ENCODE data around the gene EHMT1.

Gene EHMT1

GRCh38 chr9:137646341-137646740, 27.5 kb downstream of the EHMT1 start:
- DNase-seq (ENCODE audit: low read depth) = no peak

GRCh38 chr9:137647096-137647714, 28.4 kb downstream of the EHMT1 start:
- no peak for DNase-seq (ENCODE audit: low read depth)

DNA sequence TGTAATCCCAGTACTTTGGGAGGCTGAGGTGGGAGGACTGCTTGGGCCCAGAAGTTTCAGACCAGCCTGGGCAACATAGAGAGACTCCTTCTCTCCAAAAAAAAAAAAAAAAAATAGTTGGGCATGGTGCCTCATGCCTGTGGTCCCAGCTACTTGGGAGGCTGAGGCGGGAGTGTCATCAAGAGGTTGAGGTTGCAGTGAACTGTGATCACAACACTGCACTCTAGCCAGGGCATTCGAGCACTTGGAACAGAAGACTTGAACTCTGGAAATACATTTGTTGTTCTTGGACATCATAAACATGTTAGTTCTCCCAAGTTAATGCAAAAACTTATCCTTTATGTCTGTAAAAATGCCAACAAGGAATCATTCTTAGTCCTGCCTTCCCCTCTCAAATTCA, 29.6 kb downstream of the EHMT1 start:
- no peak for DNase-seq (ENCODE audit: low read depth)

DNA sequence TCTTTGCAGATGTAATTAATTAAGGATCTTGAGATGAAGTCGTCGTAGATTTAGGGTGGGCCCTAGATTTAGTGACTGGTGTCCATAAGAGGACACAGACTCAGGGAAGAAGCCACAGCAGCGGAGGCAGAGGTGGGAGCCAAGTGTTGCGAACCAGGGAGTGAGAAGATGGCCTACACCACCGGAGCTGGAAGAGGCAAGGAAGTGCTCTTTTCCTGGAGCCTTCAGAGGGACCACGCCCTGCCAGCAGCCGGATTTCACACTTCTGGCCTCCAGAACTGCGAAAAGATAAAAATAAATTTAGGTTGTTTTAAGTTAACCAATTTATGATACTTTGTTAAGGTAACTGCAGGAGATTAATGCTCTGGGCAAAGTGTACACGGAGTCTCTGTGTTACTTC, 30.7 kb downstream of the EHMT1 start:
- no peak for DNase-seq (ENCODE audit: low read depth)

DNA sequence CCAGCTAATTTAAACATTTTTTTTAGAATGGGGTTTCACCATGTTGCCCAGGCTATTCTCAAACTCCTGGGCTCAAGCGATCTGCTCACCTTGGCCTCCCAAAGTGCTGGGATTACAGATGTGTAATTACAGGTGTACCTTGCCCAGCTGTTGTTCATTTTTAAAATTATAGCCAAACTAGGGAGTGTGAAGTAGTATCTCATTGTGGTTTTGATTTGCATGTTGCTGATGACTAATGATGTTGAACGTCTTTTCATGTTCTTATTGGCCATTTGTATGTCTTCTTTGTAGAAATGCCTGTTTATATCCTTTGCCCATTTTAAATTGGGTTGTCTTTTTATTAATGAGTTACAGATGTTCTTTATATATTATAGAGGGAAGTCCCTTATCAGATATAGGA, 31.5 kb downstream of the EHMT1 start:
- no peak for DNase-seq (ENCODE audit: low read depth)

DNA sequence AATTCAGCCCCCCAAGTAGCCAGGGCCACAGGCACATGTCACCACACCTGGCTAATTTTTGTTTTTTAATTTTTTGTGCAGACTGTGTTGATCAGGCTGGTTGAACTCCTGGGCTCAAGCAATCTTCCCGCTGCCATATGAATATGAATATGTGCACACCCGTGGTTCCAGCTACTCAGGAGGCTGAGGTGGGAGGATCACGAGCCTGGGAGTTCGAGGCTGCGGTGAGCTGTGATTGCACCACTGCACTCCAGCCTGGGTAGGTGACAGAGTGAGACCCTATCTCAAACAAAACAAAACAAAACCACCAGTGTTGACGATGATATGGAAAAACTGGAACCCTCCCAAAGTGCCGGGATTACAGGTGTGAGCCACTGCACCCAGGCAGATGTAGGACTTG, 32.0 kb downstream of the EHMT1 start:
- no peak for DNase-seq (ENCODE audit: low read depth)

GRCh38 chr9:137656416-137656815, 37.6 kb downstream of the EHMT1 start:
- no peak for DNase-seq (ENCODE audit: low read depth)

DNA sequence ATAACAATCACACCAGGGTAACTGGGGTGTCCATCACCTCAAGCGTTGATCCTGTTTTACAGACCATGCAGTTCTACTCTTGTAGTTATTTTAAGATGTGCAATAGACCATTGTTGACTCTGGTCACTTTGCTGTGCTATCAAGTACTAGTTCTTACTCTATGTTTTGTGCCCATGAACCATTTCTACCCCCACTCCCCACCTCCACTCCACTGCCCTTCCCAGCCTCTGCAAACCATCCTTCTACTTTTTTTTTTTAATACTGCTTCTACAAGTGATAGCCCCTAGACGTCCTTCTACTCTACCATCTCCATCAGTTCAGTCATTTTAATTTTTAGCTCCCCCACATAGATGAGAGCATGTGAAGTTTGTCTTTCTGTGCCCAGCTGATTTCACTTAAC, 38.8 kb downstream of the EHMT1 start:
- DNase-seq (ENCODE audit: low read depth) = no peak

GRCh38 chr9:137658781-137659180, 40.0 kb downstream of the EHMT1 start:
- DNase-seq (ENCODE audit: low read depth) = no peak

DNA sequence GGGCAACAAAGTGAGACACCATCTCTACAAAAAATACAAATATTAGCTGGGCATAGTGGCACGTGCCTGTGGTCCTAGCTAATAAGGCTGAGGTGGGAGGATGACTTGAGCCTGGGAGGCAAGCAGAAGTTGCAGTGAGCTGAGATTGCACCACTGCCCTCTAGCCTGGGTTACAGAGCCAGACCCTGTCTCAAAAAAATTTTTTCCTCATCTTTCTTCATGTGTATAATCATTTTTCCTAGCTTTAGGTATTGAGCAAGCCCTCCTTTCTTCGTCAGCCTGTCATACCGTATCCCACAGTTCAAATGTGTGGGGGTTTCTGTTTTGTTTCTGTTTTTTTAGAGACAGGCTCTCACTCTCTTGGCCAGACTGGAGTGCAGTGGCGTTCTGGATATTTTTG, 41.3 kb downstream of the EHMT1 start:
- DNase-seq (ENCODE audit: low read depth) = no peak

DNA sequence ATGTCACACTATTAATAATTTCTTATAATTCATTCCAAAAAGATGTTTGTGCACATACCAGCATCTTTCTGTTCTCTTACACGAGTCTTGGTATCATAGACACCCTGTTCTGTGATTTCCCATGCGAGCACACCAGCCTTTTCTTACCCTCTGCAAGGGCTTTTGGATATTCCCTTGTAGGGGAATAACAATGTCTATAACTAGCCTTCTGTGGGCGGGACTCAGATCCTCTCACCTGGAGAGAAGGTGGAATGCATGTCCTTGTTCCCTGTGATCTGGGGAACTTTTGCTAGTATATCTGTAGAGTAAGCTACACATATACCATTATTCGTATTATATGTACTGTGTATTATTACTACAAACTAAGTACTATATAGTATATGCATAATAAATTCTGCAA, 44.8 kb downstream of the EHMT1 start:
- no peak for DNase-seq (ENCODE audit: low read depth)

GRCh38 chr9:137664676-137665075, 45.9 kb downstream of the EHMT1 start:
- no peak for DNase-seq (ENCODE audit: low read depth)

GRCh38 chr9:137665226-137665625, 46.4 kb downstream of the EHMT1 start:
- DNase-seq (ENCODE audit: low read depth) = no peak

DNA sequence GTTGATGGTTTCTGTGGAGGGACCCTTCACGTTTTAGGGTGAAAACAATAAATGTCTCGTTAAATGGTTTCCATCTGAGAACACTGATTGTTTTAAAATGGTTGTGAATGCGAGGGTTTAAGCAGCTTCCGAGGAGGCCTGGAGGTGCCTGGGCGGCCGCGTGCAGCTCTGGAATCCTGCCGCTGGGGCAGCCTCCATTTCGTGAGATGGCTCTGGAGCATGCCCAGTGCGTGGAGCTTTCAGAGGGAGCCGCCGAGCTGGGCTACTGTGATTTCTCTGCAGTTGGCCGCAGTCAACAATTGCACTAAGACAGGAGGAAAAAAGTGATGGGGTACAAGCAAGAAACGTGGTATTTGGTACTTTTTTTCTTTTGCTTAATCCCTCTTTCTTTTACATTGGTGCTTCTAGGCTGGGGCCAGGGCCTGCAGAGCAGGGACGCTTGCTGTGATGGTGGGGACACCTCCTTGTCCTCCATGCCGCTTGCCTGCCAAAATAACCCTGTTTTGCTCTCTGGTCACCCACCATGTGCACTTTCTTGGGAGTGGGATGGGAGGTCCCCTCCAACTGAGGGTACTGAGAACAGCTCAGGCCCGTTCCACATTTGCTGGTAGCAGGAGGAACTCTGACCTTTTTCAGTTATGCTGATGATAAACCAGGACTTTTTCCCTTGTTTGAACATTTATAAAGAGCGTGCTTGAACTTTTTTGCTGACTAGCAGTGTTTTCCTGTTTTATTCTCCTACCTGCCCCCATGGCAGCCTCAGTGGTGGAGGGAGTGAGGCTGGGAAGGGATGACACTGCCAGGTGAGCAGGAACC, 47.1 kb downstream of the EHMT1 start:
- DNase-seq (ENCODE audit: low read depth) = no peak

DNA sequence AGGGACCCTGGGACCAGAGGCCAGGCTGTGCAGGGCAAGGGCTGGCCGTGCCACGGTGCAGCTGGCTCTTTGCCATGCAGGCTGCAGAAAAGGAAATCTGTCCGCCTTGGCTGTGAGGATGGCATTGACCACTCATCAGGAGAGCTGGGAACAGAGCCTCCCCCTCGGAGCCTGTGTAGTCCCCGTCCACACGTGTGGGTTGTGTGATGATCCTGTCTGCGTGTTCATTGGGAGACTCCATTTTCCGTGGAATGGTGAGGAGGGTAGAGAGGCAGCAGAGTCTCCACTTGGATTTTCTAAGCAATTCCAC, 47.7 kb downstream of the EHMT1 start:
- DNase-seq (ENCODE audit: low read depth) = no peak

DNA sequence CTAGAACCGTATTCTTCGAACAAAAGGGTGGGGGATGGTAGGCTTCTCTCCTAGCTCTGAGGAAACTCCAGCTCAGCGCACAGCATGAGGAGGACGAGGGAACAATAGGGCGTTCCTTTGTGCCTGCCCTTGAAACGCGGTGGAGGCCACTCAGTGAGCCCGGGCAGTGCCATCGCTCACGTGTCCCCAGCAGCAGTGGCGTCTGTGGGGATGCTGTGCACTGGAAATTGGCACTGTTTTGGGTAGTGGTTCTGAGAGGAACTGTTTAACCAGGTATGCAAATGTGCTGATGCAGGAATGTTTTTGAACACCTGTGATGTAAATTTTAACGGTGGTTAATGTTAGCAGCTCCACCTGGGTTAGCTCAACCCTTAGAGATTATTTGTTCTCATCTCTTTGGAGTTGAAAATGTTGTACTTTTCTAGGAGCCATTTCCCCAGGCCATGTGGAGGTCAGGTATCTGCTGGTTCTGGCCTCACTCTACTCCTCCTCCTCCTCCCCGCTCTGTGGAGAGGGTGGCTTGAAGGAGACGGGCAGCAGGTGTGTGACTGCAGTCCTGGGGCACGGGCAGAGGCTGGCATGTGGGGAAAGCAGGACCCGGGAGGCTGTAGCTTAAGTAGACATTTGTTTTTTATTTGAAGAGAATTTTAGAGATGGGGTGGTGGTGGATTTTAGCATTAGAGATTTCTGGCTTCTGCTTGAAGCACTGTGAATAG, 48.3 kb downstream of the EHMT1 start:
- DNase-seq (ENCODE audit: low read depth) = no peak

GRCh38 chr9:137668203-137668602, 49.4 kb downstream of the EHMT1 start:
- DNase-seq (ENCODE audit: low read depth) = no peak

DNA sequence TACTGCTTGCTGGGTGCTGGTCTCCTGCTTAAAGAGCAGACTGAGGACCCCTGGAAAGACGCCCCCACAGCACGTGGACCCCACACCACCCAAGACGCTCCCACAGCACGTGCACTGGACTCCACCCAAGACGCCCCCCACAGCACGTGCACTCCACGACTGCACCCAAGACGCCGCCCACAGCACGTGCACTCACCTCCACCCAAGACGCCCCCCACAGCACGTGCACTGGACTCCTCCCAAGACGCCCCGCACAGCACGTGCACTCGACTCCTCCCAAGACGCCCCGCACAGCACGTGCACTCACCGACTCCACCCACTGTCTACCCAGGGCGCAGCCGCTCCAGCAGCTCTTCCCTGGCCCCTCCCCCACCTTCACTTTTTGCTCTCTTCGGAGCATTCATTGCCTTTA, 50.5 kb downstream of the EHMT1 start:
- no peak for DNase-seq (ENCODE audit: low read depth)

DNA sequence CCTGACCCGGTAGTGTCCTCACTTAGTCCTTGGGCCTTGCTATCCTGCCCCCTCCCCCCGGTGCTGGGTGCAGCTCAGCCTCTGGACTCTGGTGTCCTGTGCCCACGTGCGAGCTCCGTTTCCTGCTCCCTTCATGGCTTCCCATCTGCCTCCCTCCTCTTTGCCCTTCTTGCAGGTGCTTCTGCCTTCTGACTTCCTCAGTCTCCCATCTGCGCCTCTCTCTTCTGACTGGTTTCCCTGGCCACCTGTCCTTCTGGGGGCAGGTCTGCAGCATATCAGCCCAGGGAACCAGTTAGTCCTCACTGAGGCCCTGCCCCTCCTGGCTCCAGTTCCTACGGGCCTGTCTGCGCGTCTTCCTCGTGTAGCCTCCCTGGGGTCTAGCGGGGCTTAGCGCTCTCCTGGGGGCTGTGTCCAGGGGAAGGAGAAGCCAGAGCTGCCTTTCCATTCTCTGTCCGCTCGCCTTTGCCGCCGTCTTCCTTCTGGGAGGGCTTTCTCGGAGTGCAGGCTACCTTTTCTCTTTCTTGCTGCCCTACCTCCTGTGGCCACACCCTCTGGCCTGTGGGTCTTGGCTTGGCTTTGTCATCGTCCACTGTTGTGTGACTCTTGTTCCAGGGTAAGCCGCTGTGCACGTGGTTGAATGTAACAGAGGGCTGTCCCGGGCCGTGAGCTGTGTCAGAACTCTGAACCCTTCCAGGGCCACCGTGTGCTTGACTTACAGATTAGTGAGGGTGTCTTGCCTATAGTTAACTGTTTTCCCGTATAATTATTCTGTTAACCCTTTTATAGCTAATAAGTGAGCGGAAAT, 51.8 kb downstream of the EHMT1 start:
- DNase-seq (ENCODE audit: low read depth) = no peak

GRCh38 chr9:137671196-137671538, 52.4 kb downstream of the EHMT1 start:
- no peak for DNase-seq (ENCODE audit: low read depth)

- no peak for DNase-seq (ENCODE audit: low read depth)
Observed at GRCh38 chr9:137671721-137672120, 52.9 kb downstream of the EHMT1 start.

DNA sequence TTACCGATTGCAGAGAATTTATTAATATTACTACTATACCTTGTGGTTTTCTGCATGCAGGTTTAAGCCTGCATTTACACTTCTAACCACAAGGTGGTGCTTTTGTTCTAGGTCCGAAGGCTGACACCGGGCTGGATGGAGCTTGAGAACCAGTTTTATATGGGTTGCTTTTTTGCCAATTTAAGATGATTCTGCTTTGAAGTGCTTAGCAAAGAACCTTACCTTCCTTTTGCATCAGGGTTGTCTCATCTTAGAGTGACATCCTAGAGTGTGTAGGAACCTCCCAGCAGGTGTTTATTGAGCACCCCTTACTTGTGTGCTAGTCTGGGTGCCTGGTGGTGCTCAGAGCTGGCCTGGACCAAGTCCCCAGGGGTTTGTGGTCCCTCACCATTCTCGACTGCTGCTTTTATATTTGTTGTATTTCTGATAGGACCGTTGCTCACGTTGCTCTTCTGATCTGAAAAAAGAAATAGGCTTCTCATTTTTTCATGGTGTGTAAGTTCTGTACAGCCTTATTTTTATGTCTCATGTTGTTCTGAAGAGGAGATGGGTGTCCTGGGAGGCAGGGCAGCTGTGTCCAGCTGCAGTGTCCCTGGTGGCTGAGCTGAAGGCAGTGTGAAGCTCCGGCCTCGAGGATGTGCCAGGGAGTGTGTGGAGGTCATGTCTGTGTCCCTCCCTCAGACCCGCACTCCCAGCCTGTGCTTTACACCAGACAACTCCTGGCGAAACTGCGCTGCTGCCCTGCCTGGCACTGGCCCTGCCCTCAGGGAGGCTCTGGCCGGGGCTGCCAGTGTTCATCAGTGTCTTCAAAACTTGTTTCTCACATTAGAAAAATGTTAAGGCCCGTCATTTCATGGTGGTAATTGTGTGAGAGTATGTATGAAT, 54.3 kb downstream of the EHMT1 start:
- peak; percentile 15 for DNase-seq (ENCODE audit: low read depth)
